Upper lobe of left lung (tissue), 6 donors: ENCODE measurements around the gene CCNJL. TPM values are rescaled to one million over a fixed set of nuclear protein-coding genes. Genes with fewer than 3 reads are reported as not detected.

ENCODE experiments used
- ATAC-seq, 2 donors: fragments of 200-7000 bp; cut with Tn5 transposase; one replicate each; pipeline ENCODE4 v1.9.1; 2022; ENCODE audit warnings: mild to moderate bottlenecking in 2 of 2, moderate library complexity in 2 of 2; ENCODE audit not compliant: low FRiP score in 2 of 2
- DNase-seq, 2 donors: peaks; one replicate each; pipeline ENCODE4 v3.0.0-alpha.2; 2019 to 2020
- H3K27ac ChIP-seq, 4 donors: fragments of 200-600 bp; sonication (generic); one replicate each; pipeline ENCODE4 v1.5.1; 2016 to 2019
- H3K27me3 ChIP-seq, 4 donors: fragments of 200-600 bp; sonication (generic); one replicate each; pipeline ENCODE4 v1.5.1; 2017 to 2019
- H3K36me3 ChIP-seq, 4 donors: fragments of 200-600 bp; sonication (generic); one replicate each; pipeline ENCODE4 v1.5.1; 2016 to 2019
- H3K4me1 ChIP-seq, 4 donors: fragments of 200-600 bp; sonication (generic); one replicate each; pipeline ENCODE4 v1.5.1; 2018 to 2019
- H3K4me3 ChIP-seq, 4 donors: fragments of 200-600 bp; sonication (generic); one replicate each; pipeline ENCODE4 v1.5.1; 2017 to 2019; ENCODE audit warnings: mild to moderate bottlenecking in 2 of 4, moderate library complexity in 1 of 4
- H3K9me3 ChIP-seq, 4 donors: fragments of 200-600 bp; sonication (generic); one replicate each; pipeline ENCODE4 v1.5.1; 2018 to 2019
- EP300 ChIP-seq, 4 donors: sonication (generic); formaldehyde crosslinking; IDR thresholded peaks; one replicate each; pipeline ENCODE4 v1.5.1; 2017; ENCODE audit warnings: antibody characterized with exemption in 4 of 4, control low read depth in 2 of 4
- POLR2A ChIP-seq, 4 donors: fragments of 450-650 bp; IDR thresholded peaks; one replicate each; pipeline ENCODE4 v1.5.1; 2016 to 2017; ENCODE audit warnings: antibody characterized with exemption in 4 of 4, mild to moderate bottlenecking in 2 of 4
- POLR2AphosphoS5 ChIP-seq, 2 donors: sonication (generic); formaldehyde crosslinking; IDR thresholded peaks; one replicate each; pipeline ENCODE4 v1.5.1; 2017; ENCODE audit warnings: antibody characterized with exemption in 2 of 2
- WGBS, 2 donors: methylation state at CpG; one replicate each; pipeline ENCODE4 v1.1.5; 2017 to 2018; 5-methylcytosine and 5-hydroxymethylcytosine counted together
- total RNA-seq, 6 donors: library from RNA; depleted of rRNA in 4 of 6; stranded (reverse); fragments of >200 nt in 4 of 6; gene quantifications; one replicate each; pipeline versions ENCODE4 v1.1.0 to v1.2.1, GENCODE V29; 2016 to 2021
- TF ChIP-seq, protein P1 (sequence below), 6 experiments: fragments of 450-650 bp in 4 of 6; fragments of 200-600 bp in 2 of 6; sonication (generic) in 2 of 6; IDR thresholded peaks; one replicate each; pipeline ENCODE4 v1.5.1; 2016 to 2019; ENCODE audit warnings: antibody characterized with exemption in 6 of 6
- donor health status: DM: no; HTN: no; CAD: no; lungs with moderate emphysema.
- donor health status: DM: no; HTN: yes; CAD: no; lungs with severe emphysema.

Gene CCNJL
- total RNA-seq, 6 donors from 2014 or later: 15.6 to 25.2 (median 21.2) TPM

DNA sequence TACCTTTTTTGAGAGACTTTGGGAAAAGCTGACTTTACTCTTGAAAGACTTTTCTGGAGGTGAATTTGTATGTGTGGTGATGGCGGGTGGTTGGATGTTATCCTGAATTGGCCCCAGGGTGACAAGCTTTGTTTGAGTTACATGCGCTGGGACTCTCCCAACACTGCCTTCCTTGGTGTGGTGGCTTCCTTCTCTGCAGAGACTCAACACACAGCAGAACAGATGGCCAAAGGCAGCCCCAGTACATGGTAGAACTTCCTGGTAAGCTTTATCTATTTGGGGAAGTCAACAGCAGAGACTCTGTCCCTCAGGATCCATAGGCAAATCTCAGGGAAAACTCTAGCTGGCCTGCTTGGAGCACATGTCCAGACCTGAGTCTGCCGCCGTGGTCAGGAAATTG is 39.9 kb upstream of the CCNJL start:
- Histone ChIP-seq H3K4me1 (no peaks in the 10 kb centered on the region), H3K27ac (no peak overlapping the region), H3K27me3 (no peaks in the 10 kb centered on the region), H3K4me3 (no peak overlapping the region), H3K36me3 (no peaks in the 10 kb centered on the region), H3K9me3 (no peaks in the 10 kb centered on the region)
- DNase-seq: no peak
- TF ChIP-seq, protein P1, sequence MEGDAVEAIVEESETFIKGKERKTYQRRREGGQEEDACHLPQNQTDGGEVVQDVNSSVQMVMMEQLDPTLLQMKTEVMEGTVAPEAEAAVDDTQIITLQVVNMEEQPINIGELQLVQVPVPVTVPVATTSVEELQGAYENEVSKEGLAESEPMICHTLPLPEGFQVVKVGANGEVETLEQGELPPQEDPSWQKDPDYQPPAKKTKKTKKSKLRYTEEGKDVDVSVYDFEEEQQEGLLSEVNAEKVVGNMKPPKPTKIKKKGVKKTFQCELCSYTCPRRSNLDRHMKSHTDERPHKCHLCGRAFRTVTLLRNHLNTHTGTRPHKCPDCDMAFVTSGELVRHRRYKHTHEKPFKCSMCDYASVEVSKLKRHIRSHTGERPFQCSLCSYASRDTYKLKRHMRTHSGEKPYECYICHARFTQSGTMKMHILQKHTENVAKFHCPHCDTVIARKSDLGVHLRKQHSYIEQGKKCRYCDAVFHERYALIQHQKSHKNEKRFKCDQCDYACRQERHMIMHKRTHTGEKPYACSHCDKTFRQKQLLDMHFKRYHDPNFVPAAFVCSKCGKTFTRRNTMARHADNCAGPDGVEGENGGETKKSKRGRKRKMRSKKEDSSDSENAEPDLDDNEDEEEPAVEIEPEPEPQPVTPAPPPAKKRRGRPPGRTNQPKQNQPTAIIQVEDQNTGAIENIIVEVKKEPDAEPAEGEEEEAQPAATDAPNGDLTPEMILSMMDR (IDR thresholded peaks at IDR 0.05): no peak
- no peak for TF ChIP-seq POLR2A (IDR thresholded peaks at IDR 0.05)
- no peak for TF ChIP-seq POLR2AphosphoS5 (IDR thresholded peaks at IDR 0.05)
- TF ChIP-seq EP300 (IDR thresholded peaks at IDR 0.05): no peak
- ATAC-seq: no peak
- WGBS, 2 donors: 89 to 100% methylated on average over 2 to 4 of the region's 4 CpGs

DNA sequence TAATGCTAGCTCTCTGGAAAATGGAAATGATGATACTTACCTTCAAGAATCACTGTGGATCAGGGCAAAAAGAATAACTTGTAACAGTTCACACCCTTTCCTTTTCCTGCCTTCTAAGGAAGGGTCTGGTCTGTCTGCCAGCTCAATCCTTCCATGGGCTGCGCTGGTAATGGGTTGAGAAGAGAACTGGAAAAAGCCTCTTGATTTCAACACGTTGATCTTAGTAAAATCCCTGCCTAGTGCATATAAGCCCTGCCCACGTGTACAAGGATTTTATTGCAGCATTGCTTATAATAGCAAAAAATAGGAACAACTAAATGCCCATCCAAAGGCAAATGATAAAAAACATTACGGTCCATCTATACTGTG is 37.6 kb upstream of the CCNJL start:
- H3K27ac ChIP-seq: no peak overlapping the region
- 74 to 77% methylated on average over 4 of the region's 4 CpGs for WGBS, 2 donors
- TF ChIP-seq POLR2A (IDR thresholded peaks at IDR 0.05) (no peak), EP300 (IDR thresholded peaks at IDR 0.05) (no peak), POLR2AphosphoS5 (IDR thresholded peaks at IDR 0.05) (no peak)
- TF ChIP-seq, protein P1 (IDR thresholded peaks at IDR 0.05): no peak
- H3K36me3 ChIP-seq: no peaks in the 10 kb centered on the region
- H3K4me1 ChIP-seq: peaks cover 0 to 5% (median 0%) of the 10 kb centered on the region in 4 donors
- H3K27me3 ChIP-seq: no peaks in the 10 kb centered on the region
- no peak for DNase-seq
- H3K9me3 ChIP-seq: no peaks in the 10 kb centered on the region
- ATAC-seq: no peak
- no peak overlapping the region for H3K4me3 ChIP-seq

DNA sequence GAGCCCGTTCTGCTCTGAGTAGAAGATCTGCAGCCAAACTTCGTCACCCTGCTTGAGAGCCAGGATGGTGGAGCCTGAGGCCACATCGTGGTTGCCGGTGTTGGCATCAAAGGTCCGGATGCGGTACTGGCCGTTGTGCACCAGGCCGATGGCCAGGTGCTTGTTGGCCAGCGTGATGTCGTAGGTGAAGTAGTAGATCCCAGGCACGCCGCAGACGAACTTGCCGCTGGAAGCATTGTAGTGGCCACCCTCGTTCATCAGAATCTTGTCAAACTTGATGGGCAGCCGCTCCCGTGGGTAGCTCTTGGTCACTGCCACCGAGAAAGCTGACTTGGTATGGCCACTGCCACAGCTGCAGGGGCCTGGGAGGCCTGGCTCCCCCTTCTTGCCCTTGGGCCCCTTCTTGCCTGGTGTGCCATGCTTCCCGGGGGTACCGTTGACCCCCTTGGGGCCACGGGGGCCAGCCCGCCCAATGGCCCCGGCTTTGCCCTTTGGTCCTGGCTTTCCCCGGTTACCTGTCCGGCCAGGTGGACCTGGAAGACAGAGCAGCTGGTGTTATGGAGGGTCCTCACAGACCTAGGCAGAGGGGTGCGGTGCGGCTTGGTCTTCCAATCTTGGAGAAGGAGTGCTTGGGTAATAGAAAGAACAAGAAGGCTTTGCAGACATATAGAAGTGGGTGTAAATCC is 37.0 kb upstream of the CCNJL start:
- DNase-seq (peak in 1 of 2 donors; percentile 51), ATAC-seq (no peak)
- TF ChIP-seq POLR2AphosphoS5 (IDR thresholded peaks at IDR 0.05): no peak
- no peak for TF ChIP-seq EP300 (IDR thresholded peaks at IDR 0.05)
- no peak for TF ChIP-seq POLR2A (IDR thresholded peaks at IDR 0.05)
- TF ChIP-seq, protein P1 (IDR thresholded peaks at IDR 0.05): no peak
- Histone ChIP-seq H3K36me3 (no peaks in the 10 kb centered on the region), H3K4me1 (peaks cover 0 to 6% (median 0%) of the 10 kb centered on the region in 4 donors), H3K9me3 (no peaks in the 10 kb centered on the region), H3K27ac (no peak overlapping the region), H3K4me3 (no peak overlapping the region), H3K27me3 (no peaks in the 10 kb centered on the region)
- 94 to 95% methylated on average over 20 to 27 of the region's 27 CpGs for WGBS, 2 donors

DNA sequence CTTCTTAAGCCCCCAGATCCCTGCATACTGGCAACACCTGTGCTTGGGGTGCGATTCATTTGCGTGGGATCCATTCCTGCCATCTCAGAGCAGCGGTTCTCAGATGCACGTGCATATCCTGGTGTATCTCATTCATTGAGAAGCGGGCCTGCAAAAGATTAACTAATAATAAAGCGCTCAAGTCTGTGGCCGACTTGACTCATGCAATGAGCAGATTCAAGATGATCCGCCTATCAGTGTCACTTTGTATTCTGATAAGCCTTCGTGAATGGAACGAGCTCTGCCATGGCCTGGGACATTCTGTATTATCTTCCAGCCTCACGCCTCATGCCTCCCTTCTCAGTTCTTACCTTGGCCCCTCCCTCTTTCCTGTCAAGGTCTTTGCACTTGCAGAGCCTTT is 35.7 kb upstream of the CCNJL start:
- DNase-seq (no peak), ATAC-seq (no peak)
- H3K9me3 ChIP-seq: no peaks in the 10 kb centered on the region
- no peak overlapping the region for H3K4me3 ChIP-seq
- H3K27me3 ChIP-seq: no peaks in the 10 kb centered on the region
- no peak overlapping the region for H3K27ac ChIP-seq
- 87 to 88% methylated on average over 11 of the region's 11 CpGs for WGBS, 2 donors
- H3K36me3 ChIP-seq: no peaks in the 10 kb centered on the region
- TF ChIP-seq POLR2A (IDR thresholded peaks at IDR 0.05): no peak
- TF ChIP-seq POLR2AphosphoS5 (IDR thresholded peaks at IDR 0.05): no peak
- TF ChIP-seq, protein P1 (IDR thresholded peaks at IDR 0.05): no peak
- no peak for TF ChIP-seq EP300 (IDR thresholded peaks at IDR 0.05)
- H3K4me1 ChIP-seq: peaks cover 0 to 6% (median 0%) of the 10 kb centered on the region in 4 donors

DNA sequence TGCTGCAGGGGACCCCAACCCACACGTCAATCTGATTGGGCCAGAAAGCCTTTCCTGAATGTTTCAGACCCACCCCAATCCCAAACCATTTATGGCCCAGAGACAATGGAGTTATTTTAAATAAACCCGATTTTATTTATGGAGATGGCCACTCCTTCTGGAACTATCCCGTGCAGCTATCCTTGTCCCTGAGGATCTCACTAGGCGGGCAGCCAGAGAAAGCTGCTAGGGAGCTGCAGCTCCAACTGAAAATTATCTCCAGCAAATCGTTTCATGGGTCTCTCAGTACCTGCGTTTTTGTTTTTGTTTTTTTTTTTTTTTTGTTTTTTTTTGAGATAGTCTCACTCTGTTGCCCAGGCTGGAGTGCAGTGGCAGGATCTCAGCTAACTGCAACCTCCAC is 35.1 kb upstream of the CCNJL start:
- H3K27ac ChIP-seq: no peak overlapping the region
- TF ChIP-seq, protein P1 (IDR thresholded peaks at IDR 0.05): no peak
- TF ChIP-seq POLR2A (IDR thresholded peaks at IDR 0.05): no peak
- TF ChIP-seq POLR2AphosphoS5 (IDR thresholded peaks at IDR 0.05): no peak
- no peak for TF ChIP-seq EP300 (IDR thresholded peaks at IDR 0.05)
- H3K9me3 ChIP-seq: no peaks in the 10 kb centered on the region
- DNase-seq (no peak), ATAC-seq (no peak)
- H3K4me1 ChIP-seq: peaks cover 0 to 6% (median 0%) of the 10 kb centered on the region in 4 donors
- H3K36me3 ChIP-seq: no peaks in the 10 kb centered on the region
- no peaks in the 10 kb centered on the region for H3K27me3 ChIP-seq
- WGBS, 2 donors: 76 to 80% methylated on average over 6 of the region's 6 CpGs
- H3K4me3 ChIP-seq: no peak overlapping the region
